Skeletal muscle cell (primary cell): ENCODE data around the gene NANOG.
"Not testable (repeated sequence)": the region's sequence is repeated elsewhere in the genome, so short reads cannot be mapped to it uniquely, and the experiment has no call there.

Experiments
- DNase-seq: peaks from one replicate; pipeline ENCODE4 v3.0.0-alpha.2; 2010; ENCODE audit warnings: low read depth
- H3K4me3 ChIP-seq: 2 replicates; pipeline ENCODE4 v1.5.1; 2011; ENCODE audit warnings: low read depth, mild to moderate bottlenecking, control low read depth, low read length, moderate library complexity

NANOG gene

DNA sequence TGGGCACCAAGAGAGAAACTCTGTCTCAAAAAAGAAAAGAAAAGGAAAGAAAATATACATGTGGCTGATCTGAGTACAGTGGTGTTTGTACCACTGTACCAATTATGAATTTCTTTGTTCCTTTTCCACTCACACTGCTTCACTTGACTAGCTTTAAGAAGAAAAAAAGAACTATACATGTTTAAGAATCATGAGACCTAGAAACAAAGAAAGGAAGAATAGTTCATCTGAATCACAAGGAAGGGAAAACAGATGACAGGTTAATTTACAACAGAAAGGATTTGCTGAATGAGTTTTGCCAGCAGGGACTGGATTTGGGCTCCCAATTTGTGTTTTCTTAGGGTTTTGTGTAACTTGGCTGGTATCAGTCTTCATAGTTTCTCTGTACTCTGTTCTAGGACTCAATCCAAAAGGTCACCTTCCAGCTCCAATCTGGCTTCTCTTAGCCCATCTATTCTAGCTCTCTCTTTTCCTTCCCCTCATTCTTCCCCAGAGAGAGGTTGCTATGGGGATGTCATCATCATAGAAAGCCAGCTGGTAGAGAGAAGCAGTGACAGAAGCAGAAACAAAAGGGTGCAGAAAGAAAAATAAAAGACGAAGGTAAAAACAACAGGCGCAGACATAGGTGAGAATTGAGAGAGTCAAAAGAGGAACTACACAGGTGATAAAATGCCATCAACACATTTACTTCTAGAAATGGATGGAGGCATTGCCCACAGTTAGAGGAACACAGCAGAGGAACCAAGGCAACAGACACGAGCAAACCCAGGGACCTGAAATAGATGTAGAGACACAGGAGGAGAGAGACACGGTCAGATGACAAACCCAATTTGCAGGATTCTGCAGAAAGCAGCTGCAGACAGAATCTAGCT, 58.3 kb downstream of the NANOG start:
- not testable (repeated sequence) for H3K4me3 ChIP-seq
- DNase-seq: peak; percentile 43

DNA sequence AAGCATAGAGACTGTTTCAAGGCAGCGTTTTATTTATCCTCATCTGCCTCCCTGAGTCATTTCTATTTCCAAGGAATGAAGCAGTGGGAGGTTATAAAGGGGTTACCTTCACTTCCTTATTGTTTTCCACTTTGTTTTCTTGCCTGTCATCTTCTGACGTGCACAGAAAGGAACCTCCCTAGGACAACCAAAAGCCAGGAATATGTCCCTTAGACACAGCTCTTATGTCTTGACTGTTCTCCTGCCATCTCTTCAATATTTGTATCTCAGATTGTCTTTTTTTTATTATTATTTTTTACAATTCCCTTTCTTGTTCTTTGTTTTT, 58.9 kb downstream of the NANOG start:
- not testable (repeated sequence) for H3K4me3 ChIP-seq, DNase-seq
